BE2C (cell line): ENCODE measurements around the gene GPC1.

Experiments
- DNase-seq: peaks from one replicate; pipeline ENCODE4 v3.0.0-alpha.2; 2020
- H3K27me3 ChIP-seq: fragments of 250-450 bp; sonication (Bioruptor Pico); 2 replicates; pipeline ENCODE4 v1.5.1; 2020; ENCODE audit warnings: mild to moderate bottlenecking
- H3K36me3 ChIP-seq: fragments of 250-450 bp; sonication (Bioruptor Pico); 2 replicates; pipeline ENCODE4 v1.5.1; 2020; ENCODE audit warnings: mild to moderate bottlenecking
- H3K4me1 ChIP-seq: fragments of 250-450 bp; sonication (Bioruptor Pico); 2 replicates; pipeline ENCODE4 v1.5.1; 2020
- H3K4me3 ChIP-seq: 2 replicates; pipeline ENCODE4 v1.5.1; 2011; ENCODE audit warnings: low read depth, low read length
- H3K9me3 ChIP-seq: fragments of 250-450 bp; sonication (Bioruptor Pico); 2 replicates; pipeline ENCODE4 v1.5.1; 2020
- CTCF ChIP-seq: IDR thresholded peaks from 2 replicates; pipeline ENCODE4 v1.5.1; 2012; ENCODE audit warnings: mild to moderate bottlenecking, low read depth, low read length

GPC1 gene

GRCh38 chr2:240423788-240424191, 11.7 kb upstream of the GPC1 start:
- Histone ChIP-seq H3K36me3 (no peaks in the 10 kb centered on the region), H3K27me3 (no peaks in the 10 kb centered on the region), H3K4me3 (no peak overlapping the region), H3K9me3 (peaks cover 9% of the 10 kb centered on the region), H3K4me1 (no peaks in the 10 kb centered on the region)
- no peak for TF ChIP-seq CTCF
- no peak for DNase-seq

- TF ChIP-seq CTCF, result no peak
- Histone ChIP-seq H3K9me3 (peaks cover 9% of the 10 kb centered on the region), H3K36me3 (no peaks in the 10 kb centered on the region), H3K27me3 (no peaks in the 10 kb centered on the region), H3K4me1 (no peaks in the 10 kb centered on the region), H3K4me3 (no peak overlapping the region)
- DNase-seq, result no peak
These were observed 10.9 kb upstream of the GPC1 start for GRCh38 chr2:240424341-240425235.

- Histone ChIP-seq H3K4me1 (no peaks in the 10 kb centered on the region), H3K27me3 (no peaks in the 10 kb centered on the region), H3K9me3 (peaks cover 9% of the 10 kb centered on the region), H3K4me3 (no peak overlapping the region), H3K36me3 (no peaks in the 10 kb centered on the region)
- no peak for TF ChIP-seq CTCF
- DNase-seq, result no peak
These were observed 10.2 kb upstream of the GPC1 start for GRCh38 chr2:240425236-240425615.

- no peak overlapping the region for H3K4me3 ChIP-seq
- H3K9me3 ChIP-seq, result peaks cover 9% of the 10 kb centered on the region
- H3K36me3 ChIP-seq, result no peaks in the 10 kb centered on the region
- H3K4me1 ChIP-seq, result no peaks in the 10 kb centered on the region
- TF ChIP-seq CTCF, result no peak
- H3K27me3 ChIP-seq, result no peaks in the 10 kb centered on the region
- DNase-seq, result no peak
These were observed 9.8 kb upstream of the GPC1 start for GRCh38 chr2:240425697-240426096.

- TF ChIP-seq CTCF, result no peak
- H3K4me1 ChIP-seq, result no peaks in the 10 kb centered on the region
- DNase-seq, result no peak
- H3K4me3 ChIP-seq, result no peak overlapping the region
- H3K36me3 ChIP-seq, result no peaks in the 10 kb centered on the region
- no peaks in the 10 kb centered on the region for H3K9me3 ChIP-seq
- H3K27me3 ChIP-seq, result no peaks in the 10 kb centered on the region
These were observed 8.4 kb upstream of the GPC1 start for GRCh38 chr2:240426845-240427721.
